Mesendoderm (in vitro differentiated cells): Measurements from ENCODE around the gene DNAJA3.

ENCODE experiments used
- DNase-seq: peaks from one replicate; pipeline ENCODE4 v3.0.0; 2013
- H2AK5ac ChIP-seq: 2 replicates; pipeline ENCODE4 v1.6.1; 2013; ENCODE audit warnings: low read length, inconsistent platforms
- H2BK120ac ChIP-seq: 2 replicates; pipeline ENCODE4 v1.6.1; 2013; ENCODE audit warnings: low read depth, mild to moderate bottlenecking, low read length, moderate library complexity, mixed read lengths
- H2BK15ac ChIP-seq: replicated peaks from 2 replicates; pipeline ENCODE4 v1.6.1; 2013; ENCODE audit warnings: low read depth, mild to moderate bottlenecking, moderate library complexity
- H2BK5ac ChIP-seq: 2 replicates; pipeline ENCODE4 v1.6.1; 2013; ENCODE audit warnings: low read length, inconsistent platforms
- H3K18ac ChIP-seq: 2 replicates; pipeline ENCODE4 v1.6.1; 2013; ENCODE audit warnings: mild to moderate bottlenecking, low read length, mixed read lengths
- H3K23ac ChIP-seq: one replicate; pipeline ENCODE4 v1.6.1; 2013; ENCODE audit warnings: low read length
- H3K27ac ChIP-seq: 2 replicates; pipeline ENCODE4 v1.5.1; 2013; ENCODE audit warnings: low read depth, mild to moderate bottlenecking, inconsistent platforms, low read length, moderate library complexity
- H3K27me3 ChIP-seq: 2 replicates; pipeline ENCODE4 v1.6.1; 2013; ENCODE audit warnings: low read length, control low read depth, mild to moderate bottlenecking, inconsistent platforms; ENCODE audit not compliant: insufficient read depth, poor library complexity
- H3K36me3 ChIP-seq: 2 replicates; pipeline ENCODE4 v1.6.1; 2013; ENCODE audit warnings: low read length, inconsistent platforms; ENCODE audit not compliant: control insufficient read depth, insufficient read depth
- H3K4ac ChIP-seq: one replicate; pipeline ENCODE4 v1.6.1; 2013; ENCODE audit warnings: low read depth, mild to moderate bottlenecking, low read length, moderate library complexity
- H3K4me1 ChIP-seq: 2 replicates; pipeline ENCODE4 v1.6.1; 2013; ENCODE audit warnings: low read depth, low read length, inconsistent platforms; ENCODE audit not compliant: control insufficient read depth
- H3K4me2 ChIP-seq: 2 replicates; pipeline ENCODE4 v1.6.1; 2013; ENCODE audit warnings: low read length
- H3K4me3 ChIP-seq: 2 replicates; pipeline ENCODE4 v1.5.1; 2013; ENCODE audit warnings: mild to moderate bottlenecking, low read length
- H3K56ac ChIP-seq: one replicate; pipeline ENCODE4 v1.6.1; 2013; ENCODE audit warnings: low read length
- H3K79me1 ChIP-seq: 2 replicates; pipeline ENCODE4 v1.6.1; 2013; ENCODE audit warnings: low read length, inconsistent platforms
- H3K79me2 ChIP-seq: 2 replicates; pipeline ENCODE4 v1.6.1; 2013; ENCODE audit warnings: mild to moderate bottlenecking, low read length; ENCODE audit not compliant: control insufficient read depth, insufficient read depth
- H3K9ac ChIP-seq: 2 replicates; pipeline ENCODE4 v1.6.1; 2013; ENCODE audit warnings: low read length, inconsistent platforms
- H4K5ac ChIP-seq: one replicate; pipeline ENCODE4 v1.6.1; 2013; ENCODE audit warnings: low read length
- H4K8ac ChIP-seq: one replicate; pipeline ENCODE4 v1.6.1; 2013; ENCODE audit warnings: low read depth, mild to moderate bottlenecking, control low read depth, low read length, moderate library complexity
- WGBS: extraction: QIAGEN DNeasy Blood & Tissue Kit; methylation state at CpG from one replicate; pipeline ENCODE4 v1.1.7; 2013; ENCODE audit warnings: low lambda C conversion rate, missing lambda C conversion rate; ENCODE audit not compliant: insufficient coverage; ENCODE audit errors: extremely low coverage; 5-methylcytosine and 5-hydroxymethylcytosine counted together

Gene DNAJA3

GRCh38 chr16:4426722-4427372 lies 1.2 kb downstream of the DNAJA3 start:
- no peak overlapping the region for H3K27ac ChIP-seq
- no peak overlapping the region for H4K8ac ChIP-seq
- H3K4me2 ChIP-seq: peak overlapping the region; percentile 93
- H3K9ac ChIP-seq: peak overlapping the region; percentile 85
- WGBS: no CpG with 5 or more reads among the region's 12 CpGs
- peaks cover 25% of the 10 kb centered on the region for H3K79me2 ChIP-seq
- peak overlapping the region; percentile 99 for H3K56ac ChIP-seq
- no peak overlapping the region for H2BK120ac ChIP-seq
- H3K4me3 ChIP-seq: peak overlapping the region; percentile 71
- H2BK15ac ChIP-seq: no peak overlapping the region
- H2BK5ac ChIP-seq: no peak overlapping the region
- H3K4me1 ChIP-seq: peaks cover 3% of the 10 kb centered on the region
- H4K5ac ChIP-seq: no peak overlapping the region
- H3K23ac ChIP-seq: no peak overlapping the region
- no peak overlapping the region for H3K4ac ChIP-seq
- no peak overlapping the region for H3K18ac ChIP-seq
- no peaks in the 10 kb centered on the region for H3K27me3 ChIP-seq
- no peak for DNase-seq
- peaks cover 17% of the 10 kb centered on the region for H3K79me1 ChIP-seq
- H2AK5ac ChIP-seq: no peak overlapping the region
- H3K36me3 ChIP-seq: no peaks in the 10 kb centered on the region

GRCh38 chr16:4428500-4428899 lies 2.8 kb downstream of the DNAJA3 start:
- no CpG with 5 or more reads among the region's 7 CpGs for WGBS
- H3K56ac ChIP-seq: no peak overlapping the region
- no peak overlapping the region for H2BK15ac ChIP-seq
- H3K4me2 ChIP-seq: no peak overlapping the region
- H3K18ac ChIP-seq: no peak overlapping the region
- H2BK5ac ChIP-seq: no peak overlapping the region
- H4K5ac ChIP-seq: no peak overlapping the region
- H3K79me1 ChIP-seq: peaks cover 17% of the 10 kb centered on the region
- H3K4me3 ChIP-seq: no peak overlapping the region
- no peak overlapping the region for H3K4ac ChIP-seq
- no peak overlapping the region for H3K23ac ChIP-seq
- H2BK120ac ChIP-seq: no peak overlapping the region
- DNase-seq: no peak
- no peaks in the 10 kb centered on the region for H3K36me3 ChIP-seq
- no peak overlapping the region for H3K9ac ChIP-seq
- no peaks in the 10 kb centered on the region for H3K27me3 ChIP-seq
- peaks cover 3% of the 10 kb centered on the region for H3K4me1 ChIP-seq
- H2AK5ac ChIP-seq: no peak overlapping the region
- H3K79me2 ChIP-seq: peaks cover 25% of the 10 kb centered on the region
- no peak overlapping the region for H3K27ac ChIP-seq
- H4K8ac ChIP-seq: no peak overlapping the region

GRCh38 chr16:4431023-4431422 lies 5.4 kb downstream of the DNAJA3 start:
- no peak overlapping the region for H3K18ac ChIP-seq
- no CpG with 5 or more reads among the region's 9 CpGs for WGBS
- no peak overlapping the region for H2BK5ac ChIP-seq
- no peak overlapping the region for H3K4me3 ChIP-seq
- H3K4me2 ChIP-seq: no peak overlapping the region
- no peak overlapping the region for H4K8ac ChIP-seq
- no peak overlapping the region for H3K27ac ChIP-seq
- H3K56ac ChIP-seq: no peak overlapping the region
- no peak overlapping the region for H3K4ac ChIP-seq
- no peak overlapping the region for H3K9ac ChIP-seq
- no peak overlapping the region for H2BK120ac ChIP-seq
- no peak overlapping the region for H2BK15ac ChIP-seq
- H2AK5ac ChIP-seq: no peak overlapping the region
- H4K5ac ChIP-seq: no peak overlapping the region
- no peak for DNase-seq
- peaks cover 22% of the 10 kb centered on the region for H3K79me2 ChIP-seq
- H3K79me1 ChIP-seq: peaks cover 15% of the 10 kb centered on the region
- no peaks in the 10 kb centered on the region for H3K27me3 ChIP-seq
- H3K23ac ChIP-seq: no peak overlapping the region
- H3K4me1 ChIP-seq: no peaks in the 10 kb centered on the region
- H3K36me3 ChIP-seq: peaks cover 2% of the 10 kb centered on the region

- Histone ChIP-seq H3K79me2 (peaks cover 4% of the 10 kb centered on the region), H3K9ac (no peak overlapping the region), H3K18ac (no peak overlapping the region), H4K5ac (no peak overlapping the region), H2BK120ac (no peak overlapping the region), H2BK15ac (no peak overlapping the region), H3K27me3 (no peaks in the 10 kb centered on the region), H3K56ac (no peak overlapping the region), H3K4ac (no peak overlapping the region), H3K4me1 (no peaks in the 10 kb centered on the region), H3K27ac (no peak overlapping the region), H3K79me1 (peaks cover 6% of the 10 kb centered on the region), H3K23ac (no peak overlapping the region), H3K4me2 (no peak overlapping the region), H3K36me3 (peaks cover 8% of the 10 kb centered on the region), H2AK5ac (no peak overlapping the region), H3K4me3 (no peak overlapping the region), H2BK5ac (no peak overlapping the region), H4K8ac (no peak overlapping the region)
- WGBS: no CpG with 5 or more reads among the region's 4 CpGs
- peak; percentile 27 for DNase-seq
These were observed 7.6 kb downstream of the DNAJA3 start for GRCh38 chr16:4433228-4433627.

- Histone ChIP-seq H4K8ac (no peak overlapping the region), H3K4me1 (no peaks in the 10 kb centered on the region), H3K79me1 (peaks cover 3% of the 10 kb centered on the region), H3K4ac (no peak overlapping the region), H2BK120ac (no peak overlapping the region), H2AK5ac (no peak overlapping the region), H3K9ac (no peak overlapping the region), H2BK5ac (no peak overlapping the region), H3K27me3 (no peaks in the 10 kb centered on the region), H3K4me3 (no peak overlapping the region), H3K56ac (no peak overlapping the region), H3K4me2 (no peak overlapping the region), H3K18ac (no peak overlapping the region), H3K79me2 (no peaks in the 10 kb centered on the region), H3K23ac (no peak overlapping the region), H4K5ac (no peak overlapping the region), H2BK15ac (no peak overlapping the region), H3K36me3 (peaks cover 8% of the 10 kb centered on the region), H3K27ac (no peak overlapping the region)
- no peak for DNase-seq
- WGBS: no CpG with 5 or more reads among the region's 12 CpGs
These were observed 8.5 kb downstream of the DNAJA3 start for GRCh38 chr16:4433914-4434787.
